HL-60 (cell line): Measurements from ENCODE around the gene MAP3K13.

Experiments used
- DNase-seq, 2 experiments: peaks; one replicate each; pipeline ENCODE4 v3.0.0-alpha.2; 2010 to 2020; ENCODE audit warnings: low read depth in 1 of 2, low spot score in 1 of 2
- H3K27ac ChIP-seq: fragments of 250-450 bp; sonication (Bioruptor Pico); replicated peaks from 2 replicates; pipeline ENCODE4 v1.5.1; 2020; ENCODE audit warnings: mild to moderate bottlenecking, moderate library complexity
- H3K27me3 ChIP-seq: fragments of 250-450 bp; sonication (Bioruptor Pico); 2 replicates; pipeline ENCODE4 v1.5.1; 2021; ENCODE audit warnings: mild to moderate bottlenecking, moderate library complexity; ENCODE audit not compliant: insufficient read depth, poor library complexity, severe bottlenecking
- H3K4me3 ChIP-seq: replicated peaks from 2 replicates; pipeline ENCODE4 v1.5.1; 2011; ENCODE audit warnings: mild to moderate bottlenecking, control low read depth, low read length; ENCODE audit not compliant: insufficient read depth
- GABPA ChIP-seq: IDR thresholded peaks from 2 replicates; pipeline ENCODE4 v1.6.1; 2012; ENCODE audit warnings: low read depth
- POLR2AphosphoS5 ChIP-seq: IDR thresholded peaks from 2 replicates; pipeline ENCODE4 v1.6.1; 2012; ENCODE audit warnings: low read depth
- SPI1 ChIP-seq: IDR thresholded peaks from 2 replicates; pipeline ENCODE4 v1.6.1; 2012; ENCODE audit warnings: low read depth, mild to moderate bottlenecking, borderline replicate concordance
- TF ChIP-seq, protein P1 (sequence below): IDR thresholded peaks from one replicate; pipeline ENCODE4 v1.5.1; 2011; ENCODE audit warnings: low read length, control low read depth, inconsistent platforms; ENCODE audit not compliant: insufficient read depth
- TF ChIP-seq, protein P2 (sequence below): IDR thresholded peaks from 2 replicates; pipeline ENCODE4 v1.6.1; 2012; ENCODE audit warnings: low read depth; ENCODE audit not compliant: insufficient replicate concordance

The MAP3K13 gene

DNA sequence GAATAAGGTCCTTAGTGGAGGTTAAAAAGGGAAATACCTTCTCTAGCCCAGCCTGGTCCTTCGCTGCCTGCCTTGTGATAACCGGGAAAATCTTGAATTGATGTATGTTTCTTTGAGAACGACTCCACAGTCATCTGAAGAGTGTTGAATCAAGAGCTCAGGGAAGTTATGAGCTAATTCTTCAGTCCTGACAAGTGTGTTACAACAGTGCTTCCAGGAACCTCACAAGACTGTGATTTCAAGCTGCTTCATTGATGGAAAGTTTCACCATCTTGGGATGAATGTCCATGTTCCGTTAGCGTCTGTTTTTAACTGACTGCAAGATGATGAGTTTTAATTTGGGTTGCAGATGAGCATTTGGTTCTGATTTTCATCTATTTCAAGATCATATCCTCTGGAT lies 123.5 kb downstream of the MAP3K13 start:
- Histone ChIP-seq H3K27ac (no peak overlapping the region), H3K27me3 (no peaks in the 10 kb centered on the region), H3K4me3 (no peak overlapping the region)
- TF ChIP-seq, protein P1, sequence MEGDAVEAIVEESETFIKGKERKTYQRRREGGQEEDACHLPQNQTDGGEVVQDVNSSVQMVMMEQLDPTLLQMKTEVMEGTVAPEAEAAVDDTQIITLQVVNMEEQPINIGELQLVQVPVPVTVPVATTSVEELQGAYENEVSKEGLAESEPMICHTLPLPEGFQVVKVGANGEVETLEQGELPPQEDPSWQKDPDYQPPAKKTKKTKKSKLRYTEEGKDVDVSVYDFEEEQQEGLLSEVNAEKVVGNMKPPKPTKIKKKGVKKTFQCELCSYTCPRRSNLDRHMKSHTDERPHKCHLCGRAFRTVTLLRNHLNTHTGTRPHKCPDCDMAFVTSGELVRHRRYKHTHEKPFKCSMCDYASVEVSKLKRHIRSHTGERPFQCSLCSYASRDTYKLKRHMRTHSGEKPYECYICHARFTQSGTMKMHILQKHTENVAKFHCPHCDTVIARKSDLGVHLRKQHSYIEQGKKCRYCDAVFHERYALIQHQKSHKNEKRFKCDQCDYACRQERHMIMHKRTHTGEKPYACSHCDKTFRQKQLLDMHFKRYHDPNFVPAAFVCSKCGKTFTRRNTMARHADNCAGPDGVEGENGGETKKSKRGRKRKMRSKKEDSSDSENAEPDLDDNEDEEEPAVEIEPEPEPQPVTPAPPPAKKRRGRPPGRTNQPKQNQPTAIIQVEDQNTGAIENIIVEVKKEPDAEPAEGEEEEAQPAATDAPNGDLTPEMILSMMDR = no peak
- no peak for TF ChIP-seq SPI1
- TF ChIP-seq GABPA = no peak
- TF ChIP-seq POLR2AphosphoS5 = no peak
- TF ChIP-seq, protein P2, sequence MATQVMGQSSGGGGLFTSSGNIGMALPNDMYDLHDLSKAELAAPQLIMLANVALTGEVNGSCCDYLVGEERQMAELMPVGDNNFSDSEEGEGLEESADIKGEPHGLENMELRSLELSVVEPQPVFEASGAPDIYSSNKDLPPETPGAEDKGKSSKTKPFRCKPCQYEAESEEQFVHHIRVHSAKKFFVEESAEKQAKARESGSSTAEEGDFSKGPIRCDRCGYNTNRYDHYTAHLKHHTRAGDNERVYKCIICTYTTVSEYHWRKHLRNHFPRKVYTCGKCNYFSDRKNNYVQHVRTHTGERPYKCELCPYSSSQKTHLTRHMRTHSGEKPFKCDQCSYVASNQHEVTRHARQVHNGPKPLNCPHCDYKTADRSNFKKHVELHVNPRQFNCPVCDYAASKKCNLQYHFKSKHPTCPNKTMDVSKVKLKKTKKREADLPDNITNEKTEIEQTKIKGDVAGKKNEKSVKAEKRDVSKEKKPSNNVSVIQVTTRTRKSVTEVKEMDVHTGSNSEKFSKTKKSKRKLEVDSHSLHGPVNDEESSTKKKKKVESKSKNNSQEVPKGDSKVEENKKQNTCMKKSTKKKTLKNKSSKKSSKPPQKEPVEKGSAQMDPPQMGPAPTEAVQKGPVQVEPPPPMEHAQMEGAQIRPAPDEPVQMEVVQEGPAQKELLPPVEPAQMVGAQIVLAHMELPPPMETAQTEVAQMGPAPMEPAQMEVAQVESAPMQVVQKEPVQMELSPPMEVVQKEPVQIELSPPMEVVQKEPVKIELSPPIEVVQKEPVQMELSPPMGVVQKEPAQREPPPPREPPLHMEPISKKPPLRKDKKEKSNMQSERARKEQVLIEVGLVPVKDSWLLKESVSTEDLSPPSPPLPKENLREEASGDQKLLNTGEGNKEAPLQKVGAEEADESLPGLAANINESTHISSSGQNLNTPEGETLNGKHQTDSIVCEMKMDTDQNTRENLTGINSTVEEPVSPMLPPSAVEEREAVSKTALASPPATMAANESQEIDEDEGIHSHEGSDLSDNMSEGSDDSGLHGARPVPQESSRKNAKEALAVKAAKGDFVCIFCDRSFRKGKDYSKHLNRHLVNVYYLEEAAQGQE = no peak
- no peak for DNase-seq

DNA sequence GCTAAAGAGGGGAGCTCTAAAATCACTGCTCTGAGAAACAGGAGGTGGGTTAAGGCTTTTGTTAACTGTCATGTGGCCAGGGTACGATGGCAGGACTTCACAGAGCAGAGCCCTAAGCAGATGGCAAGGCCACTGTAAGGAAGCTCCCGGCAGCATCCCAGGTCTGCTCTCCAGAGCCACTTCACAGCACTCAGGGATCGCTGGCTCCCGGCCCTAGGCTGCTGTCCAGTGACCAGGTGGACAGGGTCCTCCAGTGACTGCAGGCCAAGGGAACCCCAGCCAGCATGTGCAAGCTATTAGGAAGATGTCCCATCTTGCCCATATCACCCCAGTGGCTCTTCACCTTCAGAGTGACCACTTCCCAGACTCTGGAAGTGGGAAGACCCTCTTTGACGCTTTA lies 125.5 kb downstream of the MAP3K13 start:
- Histone ChIP-seq H3K27ac (no peak overlapping the region), H3K4me3 (no peak overlapping the region), H3K27me3 (no peaks in the 10 kb centered on the region)
- TF ChIP-seq, protein P2 = no peak
- DNase-seq = no peak

DNA sequence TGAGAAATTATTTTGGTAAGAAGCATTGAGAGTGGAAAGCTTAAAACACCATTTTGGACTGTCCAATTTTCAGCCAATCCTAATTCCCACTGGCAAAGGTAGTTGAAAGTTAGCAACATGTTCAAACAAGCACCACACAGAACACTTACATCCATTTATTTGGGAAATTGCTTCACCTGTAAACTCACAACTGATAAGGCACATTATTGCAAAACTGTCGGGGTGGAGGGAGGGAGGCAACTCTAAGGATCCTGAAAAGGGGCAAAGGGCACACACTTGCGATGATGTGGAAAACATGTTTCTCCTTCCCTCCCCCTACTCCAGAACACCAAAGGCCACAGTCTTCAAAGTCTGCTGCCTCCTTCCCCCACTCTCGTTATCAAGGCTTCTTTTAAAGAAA lies 126.5 kb downstream of the MAP3K13 start:
- Histone ChIP-seq H3K27ac (no peak overlapping the region), H3K27me3 (no peaks in the 10 kb centered on the region), H3K4me3 (no peak overlapping the region)
- TF ChIP-seq SPI1 = no peak
- TF ChIP-seq, protein P1 = no peak
- TF ChIP-seq POLR2AphosphoS5 = no peak
- no peak for TF ChIP-seq GABPA
- TF ChIP-seq, protein P2 = no peak
- DNase-seq = no peak

DNA sequence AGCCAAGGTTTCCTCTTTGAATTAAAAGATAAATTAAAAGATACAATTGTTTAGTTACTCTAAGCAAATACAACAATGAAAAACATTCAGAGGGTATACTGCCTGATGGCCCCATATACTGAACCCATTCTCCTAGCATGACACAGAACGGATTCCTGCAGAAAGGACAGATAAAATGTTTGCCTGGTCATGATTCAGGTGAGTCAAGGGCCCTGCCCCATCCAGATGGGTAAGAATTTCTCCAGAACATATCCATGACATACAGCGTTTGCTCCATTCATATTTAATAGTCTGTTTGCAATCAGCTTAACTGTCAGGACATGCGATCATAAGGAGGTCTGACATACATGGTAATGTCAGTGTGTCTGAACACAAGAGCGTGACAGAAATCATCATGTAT lies 127.3 kb downstream of the MAP3K13 start:
- no peak for DNase-seq
- Histone ChIP-seq H3K4me3 (no peak overlapping the region), H3K27ac (no peak overlapping the region), H3K27me3 (no peaks in the 10 kb centered on the region)
- no peak for TF ChIP-seq GABPA
- TF ChIP-seq, protein P2 = no peak
